ENCODE measurements around the gene MT1A.

The MT1A gene

DNA sequence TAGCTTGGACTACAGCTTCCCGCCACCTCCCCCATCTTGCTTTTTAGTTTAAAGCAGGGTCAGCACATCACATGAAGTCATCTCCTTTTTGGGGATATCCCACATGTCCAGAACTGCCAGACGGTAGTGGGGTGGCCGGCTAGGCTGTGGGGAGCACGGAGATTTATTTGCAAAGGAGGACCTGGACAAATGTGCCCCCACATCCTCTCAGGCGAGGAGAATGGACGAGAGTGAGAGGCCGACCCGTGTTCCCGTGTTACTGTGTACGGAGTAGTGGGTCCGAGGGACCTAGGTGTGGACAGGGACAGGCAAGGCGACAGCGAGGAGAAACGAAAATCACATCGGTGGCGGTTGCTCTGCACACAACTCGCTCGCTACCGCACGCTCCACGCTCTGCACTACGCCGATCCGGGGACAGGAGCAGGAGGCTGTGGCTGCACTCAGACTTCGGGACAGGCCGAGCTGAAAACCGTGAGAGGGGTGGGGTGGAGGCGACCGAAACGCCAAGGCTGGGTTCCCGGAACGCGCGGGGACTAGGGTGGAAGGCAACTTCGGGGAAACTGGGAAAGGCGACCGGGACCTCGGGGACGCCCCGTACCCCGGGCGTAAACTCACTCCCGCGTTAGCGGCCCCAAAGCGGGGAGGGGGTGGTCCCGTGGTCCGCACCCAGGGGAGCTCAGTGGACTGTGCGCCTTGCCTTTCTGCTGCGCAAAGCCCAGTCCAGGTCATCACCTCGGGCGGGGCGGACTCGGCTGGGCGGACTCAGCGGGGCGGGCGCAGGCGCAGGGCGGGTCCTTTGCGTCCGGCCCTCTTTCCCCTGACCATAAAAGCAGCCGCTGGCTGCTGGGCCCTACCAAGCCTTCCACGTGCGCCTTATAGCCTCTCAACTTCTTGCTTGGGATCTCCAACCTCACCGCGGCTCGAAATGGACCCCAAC is at the start of gene MT1A:
TSS of gene MT1A (plus strand) at position 853 of the 937 bp plus-strand sequence. CDS start at position 926, 73 bp downstream.
- no peak for DNase-seq

DNA sequence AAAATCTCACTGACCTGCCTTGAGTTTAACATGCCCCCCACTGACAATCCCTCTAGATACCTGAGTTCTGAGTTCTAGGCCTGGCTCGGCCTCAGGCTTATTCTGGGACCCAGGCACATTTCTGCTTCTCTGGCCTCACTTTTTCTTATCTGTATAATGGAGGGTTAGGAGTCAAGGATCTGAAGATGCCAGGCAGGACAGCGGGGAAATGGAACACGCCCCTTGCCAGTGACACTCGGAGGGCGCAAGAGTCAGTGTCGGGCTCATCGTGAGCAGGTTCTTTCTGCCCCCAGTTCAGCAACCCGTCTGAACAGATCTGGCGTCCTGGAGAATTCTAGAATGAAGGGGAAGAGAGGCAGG is 49.7 kb upstream of the MT1A start:
- DNase-seq = no peak

DNA sequence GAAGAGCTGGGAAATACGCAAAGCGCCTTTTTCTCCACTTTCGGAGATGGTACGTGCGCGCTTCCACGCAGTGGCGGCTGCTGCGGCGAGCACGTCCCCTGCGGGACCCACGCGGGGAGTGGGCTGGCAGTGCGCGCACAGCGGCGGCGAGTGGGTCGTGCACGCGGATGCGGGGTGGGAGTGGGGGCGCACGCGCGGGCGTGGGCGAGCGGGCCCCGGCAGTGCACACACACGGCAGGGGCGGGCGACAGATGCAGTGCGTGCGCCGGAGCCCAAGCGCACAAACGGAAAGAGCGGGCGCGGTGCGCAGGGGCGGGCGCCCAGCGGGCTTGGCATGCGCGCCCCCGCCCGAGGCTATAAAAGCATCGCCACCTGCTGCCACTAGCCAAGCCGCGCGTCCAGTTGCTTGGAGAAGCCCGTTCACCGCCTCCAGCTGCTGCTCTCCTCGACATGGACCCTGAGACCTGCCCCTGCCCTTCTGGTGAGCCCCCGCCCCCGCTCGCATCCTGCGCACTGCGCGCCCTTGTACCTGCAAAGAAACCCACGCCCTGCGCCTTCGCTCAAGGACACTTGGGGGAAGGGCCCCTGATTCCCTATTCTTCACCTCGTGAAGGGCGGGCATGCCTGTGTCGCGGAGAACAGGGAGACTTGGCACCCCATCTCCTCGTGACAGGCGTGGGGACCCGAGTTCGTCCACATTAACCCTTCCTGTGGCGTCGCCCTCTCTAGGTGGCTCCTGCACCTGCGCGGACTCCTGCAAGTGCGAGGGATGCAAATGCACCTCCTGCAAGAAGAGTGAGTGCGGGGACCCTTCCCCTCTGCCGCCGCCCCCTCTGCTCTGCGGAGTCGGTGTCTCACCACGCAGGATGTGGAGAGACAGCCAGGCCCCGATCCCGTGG is 49.1 kb upstream of the MT1A start, which contains the start of gene MT3:
TSS of gene MT3 (plus strand) at position 388 of the 899 bp plus-strand sequence. CDS start at position 451, 63 bp downstream.
- DNase-seq = no peak

DNA sequence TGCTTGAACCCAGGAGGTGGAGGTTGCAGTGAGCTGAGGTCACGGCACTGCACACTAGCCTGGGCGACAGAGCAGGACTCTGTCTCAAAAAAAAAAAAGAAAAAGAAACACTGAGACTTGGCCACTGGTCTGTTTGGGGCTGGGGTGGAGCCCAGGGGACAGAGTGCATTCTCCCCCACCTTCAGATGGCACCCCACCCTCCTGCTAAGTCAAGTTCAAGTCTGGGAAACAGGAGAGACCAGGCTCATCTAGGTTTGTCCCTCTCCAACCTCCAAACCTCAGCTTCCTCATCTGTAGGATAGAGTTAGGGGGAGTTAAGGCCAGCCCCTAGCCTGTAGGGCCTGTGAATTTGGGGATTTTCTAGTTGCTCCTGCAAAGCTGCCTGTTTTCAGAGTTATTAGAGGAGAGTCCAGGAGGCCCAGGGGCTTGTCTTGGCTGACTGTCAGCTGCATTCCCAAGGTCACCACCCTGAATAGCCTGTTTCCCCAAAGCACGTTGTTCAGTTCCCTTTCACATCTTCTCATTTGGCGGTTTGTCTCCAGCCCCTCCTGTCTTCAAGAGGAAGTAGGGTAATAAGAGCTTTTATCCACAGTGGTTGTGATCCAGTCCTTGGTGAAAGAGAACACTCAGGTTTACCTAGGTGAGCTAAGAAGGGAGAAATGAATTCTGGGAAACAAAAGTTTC is 46.9 kb upstream of the MT1A start:
- DNase-seq = no peak

DNA sequence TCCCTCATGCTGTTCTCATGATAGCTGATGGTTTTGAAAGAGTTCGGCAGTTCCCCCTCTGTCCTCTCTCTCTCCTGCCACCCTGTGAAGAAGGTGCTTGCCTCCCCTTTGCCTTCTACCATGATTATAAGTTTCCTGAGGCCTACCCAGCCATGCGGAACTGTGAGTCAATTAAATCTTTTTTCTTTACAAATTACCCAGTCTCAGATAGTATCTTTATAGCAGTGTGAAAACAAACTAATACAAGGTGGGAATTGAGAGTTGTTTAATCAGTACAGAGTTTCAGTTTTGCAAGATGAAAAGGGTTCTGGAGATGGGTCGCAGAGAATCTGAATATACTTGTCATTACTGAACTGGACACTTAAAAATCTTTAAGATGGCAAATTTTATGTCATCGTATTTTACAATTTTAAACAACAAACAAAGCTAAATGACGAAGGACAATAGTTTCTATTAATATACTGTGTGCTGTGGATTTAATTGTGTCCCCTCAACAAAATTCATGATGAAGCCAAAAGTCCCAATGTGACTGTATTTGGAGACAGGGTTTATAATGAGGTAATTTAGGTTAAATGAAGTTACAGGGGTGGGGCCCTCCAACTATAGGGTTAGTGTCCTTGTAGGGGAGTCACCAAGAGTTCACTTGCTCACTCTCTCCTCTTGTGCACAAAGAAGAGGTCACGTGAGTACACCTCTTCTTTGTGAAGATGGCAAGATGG is 44.7 kb upstream of the MT1A start:
- DNase-seq = no peak

DNA sequence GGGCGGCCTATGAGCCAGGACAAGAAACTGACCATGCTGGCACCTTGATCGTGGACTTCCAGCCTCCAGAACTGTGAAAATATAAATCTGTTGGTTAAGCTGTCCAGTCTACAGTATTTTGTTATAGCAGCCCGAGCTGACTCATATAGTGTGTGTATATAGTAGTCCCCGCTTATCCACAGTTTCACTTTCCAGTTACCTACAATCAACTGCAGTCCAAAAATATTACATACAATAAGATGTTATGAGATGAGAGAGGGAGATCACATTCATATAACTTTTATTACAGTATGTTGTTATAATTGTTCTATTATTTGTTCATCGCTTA is 44.2 kb upstream of the MT1A start:
- DNase-seq = no peak

DNA sequence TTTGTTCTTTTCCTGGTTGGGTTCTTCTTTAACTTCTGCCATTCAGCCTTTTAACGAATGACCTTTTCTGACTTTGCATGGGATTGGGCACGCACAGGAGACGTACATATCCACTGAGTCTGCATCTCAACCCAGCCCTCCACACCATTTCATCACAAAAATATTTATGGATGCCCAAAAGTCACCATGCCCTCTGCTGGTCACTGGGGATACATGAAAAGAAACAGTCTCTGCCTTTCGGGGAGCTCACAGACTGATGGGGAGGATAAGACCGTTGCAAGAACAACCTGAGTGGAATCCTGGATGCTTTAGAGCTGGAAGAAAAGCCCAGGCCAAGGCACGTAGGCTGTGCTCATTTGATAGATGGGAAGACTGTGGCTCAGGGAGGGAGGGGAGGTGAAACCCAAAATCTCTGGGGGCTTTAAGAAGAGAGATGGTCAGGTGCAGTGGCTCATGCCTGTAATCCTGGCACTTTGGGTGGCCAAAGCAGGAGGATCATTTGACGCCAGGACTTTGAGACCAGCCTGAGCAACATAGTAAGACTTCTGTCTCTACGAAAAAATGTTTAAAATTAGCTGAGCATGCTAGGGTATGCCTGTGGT is 38.0 kb upstream of the MT1A start:
- peak; percentile 5 for DNase-seq

DNA sequence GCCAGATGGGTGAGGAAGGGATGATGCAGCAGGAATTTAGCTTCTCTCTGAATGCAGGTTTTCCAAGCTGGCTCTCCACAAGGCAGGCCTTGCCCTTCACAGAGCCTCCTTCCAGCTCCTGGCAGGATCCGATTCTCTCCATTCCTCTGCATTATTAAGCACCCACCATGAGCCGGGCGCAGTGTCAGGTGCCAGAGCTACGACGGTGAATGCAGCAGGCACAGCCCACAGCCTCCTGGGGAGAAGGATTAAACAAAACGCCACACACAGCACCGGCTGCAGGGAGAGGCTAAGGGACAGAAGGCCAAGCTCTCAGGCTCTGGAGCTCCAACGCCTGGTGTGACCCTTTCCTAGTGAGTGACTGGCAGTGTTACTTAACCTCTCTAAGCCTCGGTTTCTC is 37.1 kb upstream of the MT1A start:
- no peak for DNase-seq

DNA sequence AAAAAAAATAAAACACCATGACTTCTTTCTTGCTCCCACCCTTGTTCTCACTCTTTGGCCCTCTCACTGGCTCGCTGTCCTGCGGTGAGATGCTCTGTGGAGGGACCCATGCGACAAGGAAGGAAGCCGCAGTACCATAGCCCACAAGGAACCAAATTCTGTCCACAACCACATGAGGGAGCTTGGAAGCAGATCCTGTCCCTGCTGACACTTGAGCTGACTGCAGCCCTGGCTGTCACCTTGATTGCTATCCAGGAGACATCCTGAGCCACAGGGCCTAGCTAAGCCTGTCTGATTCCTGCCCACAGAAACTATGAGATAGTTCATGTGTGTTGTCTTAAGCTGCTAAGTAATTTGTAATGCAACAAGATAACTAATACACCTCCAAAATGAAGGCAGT is 34.9 kb upstream of the MT1A start:
- DNase-seq = no peak

DNA sequence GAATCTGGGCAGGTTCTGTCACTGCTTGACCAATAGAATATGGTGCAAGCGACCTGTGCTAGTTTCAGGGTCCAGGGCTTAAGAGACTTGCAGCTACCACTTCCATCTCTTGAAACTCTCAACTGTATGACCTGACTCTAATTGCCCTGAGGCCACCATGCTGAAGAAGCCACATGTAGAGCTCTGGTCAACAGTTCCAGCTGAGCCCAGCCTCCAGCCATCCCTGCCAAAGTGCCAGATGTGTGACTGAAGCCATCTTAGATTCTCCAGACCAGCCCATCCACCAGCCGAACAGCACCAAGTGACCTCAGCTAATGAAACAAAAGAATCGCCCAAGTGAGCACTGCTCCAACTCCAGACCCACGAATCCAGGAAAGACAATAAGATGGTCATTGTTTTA is 33.5 kb upstream of the MT1A start:
- no peak for DNase-seq

DNA sequence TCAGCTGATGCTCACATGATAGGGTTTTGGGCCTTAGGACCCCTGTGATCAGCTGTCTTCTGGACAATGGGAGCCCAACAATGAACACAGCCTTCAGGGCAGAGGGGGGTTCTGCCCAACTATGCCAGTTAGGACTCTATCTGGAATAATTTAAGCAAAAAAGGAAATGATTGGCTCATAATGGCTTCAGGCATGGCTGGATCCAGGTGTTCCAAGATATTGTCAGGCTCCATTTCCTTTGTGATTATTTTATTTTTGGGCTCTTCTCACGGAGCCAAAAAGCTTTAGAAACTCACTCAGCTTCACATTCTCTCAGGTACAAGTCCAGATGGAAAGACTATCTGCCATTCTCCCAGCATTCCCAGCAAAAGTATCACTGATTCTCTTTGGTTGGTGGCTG is 33.0 kb upstream of the MT1A start:
- no peak for DNase-seq

DNA sequence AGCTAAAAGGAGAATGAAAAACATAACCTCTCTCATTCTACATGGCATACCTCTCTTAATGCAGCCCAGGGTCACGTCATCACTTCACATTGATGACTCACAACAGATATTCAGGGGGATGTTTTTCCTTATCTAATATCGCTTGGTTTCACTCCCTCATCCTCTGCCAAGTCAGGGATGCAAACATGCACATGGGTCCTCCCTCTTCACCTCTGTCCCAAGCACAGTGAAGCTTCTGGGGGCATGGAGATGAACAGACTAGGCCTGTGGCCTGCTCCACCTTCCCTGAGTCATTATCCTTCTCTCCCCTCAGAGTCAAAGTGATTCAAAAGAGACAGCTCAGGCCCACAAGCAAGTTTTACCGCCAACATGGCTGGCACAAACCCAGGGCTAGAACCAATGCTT is 32.4 kb upstream of the MT1A start:
- no peak for DNase-seq

DNA sequence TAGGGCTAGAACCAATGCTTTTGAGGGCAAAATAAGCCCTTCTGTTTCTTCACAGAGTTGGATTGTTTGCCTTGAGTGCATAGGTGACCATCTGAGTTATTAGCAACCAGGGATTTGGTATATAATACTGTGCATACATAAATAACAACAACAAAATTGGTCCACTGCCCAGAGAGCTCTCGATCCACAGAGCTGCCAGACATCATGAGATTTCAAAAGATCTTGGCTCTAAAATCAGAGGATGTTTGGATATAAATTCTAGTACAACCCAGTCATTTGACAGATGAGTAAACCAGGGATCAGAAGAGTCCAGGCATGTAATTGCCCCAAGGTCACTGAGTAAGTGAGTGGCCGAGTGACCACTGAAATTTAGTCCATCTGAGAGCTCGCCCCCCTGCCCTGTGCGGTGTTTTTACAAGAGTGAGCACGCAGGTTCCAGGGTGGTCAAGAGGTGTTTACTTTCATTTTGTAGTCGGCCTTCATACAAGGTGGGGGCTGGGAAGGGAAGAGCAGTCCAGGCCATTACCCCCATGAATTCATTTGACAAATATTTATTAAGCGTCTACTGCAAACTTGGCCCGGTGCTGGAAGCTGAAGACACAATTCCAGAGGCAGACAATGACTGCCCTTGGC is 31.9 kb upstream of the MT1A start:
- no peak for DNase-seq

DNA sequence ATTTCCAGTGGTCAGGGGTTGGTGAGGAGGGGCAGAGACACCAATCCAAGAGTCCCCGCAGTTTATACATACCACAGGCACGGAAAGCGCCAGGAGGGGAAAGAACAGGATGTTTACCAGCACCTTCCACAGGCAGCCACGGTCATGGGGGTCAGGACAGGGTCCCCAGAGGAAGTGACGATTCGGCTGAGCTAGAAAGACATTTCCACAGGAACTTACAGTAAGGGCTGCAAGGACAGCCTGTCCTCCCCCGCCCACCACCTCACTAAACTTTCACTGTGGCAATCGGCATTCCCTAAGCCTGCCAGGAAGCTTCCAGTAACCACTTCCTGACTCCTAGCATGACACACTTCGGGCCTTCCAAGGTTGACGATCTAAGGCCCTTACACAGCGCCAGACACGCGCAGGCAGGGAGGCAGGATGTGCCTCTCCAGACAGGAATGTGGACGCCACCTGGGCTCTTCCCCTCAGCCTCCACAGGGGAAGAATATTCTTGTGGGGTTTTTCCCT is 31.3 kb upstream of the MT1A start:
- no peak for DNase-seq

DNA sequence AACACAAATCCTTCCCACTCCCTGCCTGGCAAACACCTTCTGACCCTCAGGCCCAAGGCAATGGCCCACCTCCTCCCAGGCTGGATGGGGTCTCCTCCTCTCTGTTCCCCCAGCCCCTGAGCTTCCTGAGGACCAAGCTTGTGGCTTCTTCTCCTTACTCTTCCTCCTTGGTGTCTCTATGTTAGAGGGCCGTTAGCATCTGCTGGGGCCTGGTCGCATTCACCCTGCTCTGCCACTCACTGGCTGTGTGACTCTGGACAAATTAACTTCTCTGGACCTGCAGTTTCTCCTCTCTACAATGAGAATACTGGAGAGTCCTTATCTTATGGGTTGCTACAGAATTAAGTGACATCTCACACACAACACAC is 30.8 kb upstream of the MT1A start:
- no peak for DNase-seq

DNA sequence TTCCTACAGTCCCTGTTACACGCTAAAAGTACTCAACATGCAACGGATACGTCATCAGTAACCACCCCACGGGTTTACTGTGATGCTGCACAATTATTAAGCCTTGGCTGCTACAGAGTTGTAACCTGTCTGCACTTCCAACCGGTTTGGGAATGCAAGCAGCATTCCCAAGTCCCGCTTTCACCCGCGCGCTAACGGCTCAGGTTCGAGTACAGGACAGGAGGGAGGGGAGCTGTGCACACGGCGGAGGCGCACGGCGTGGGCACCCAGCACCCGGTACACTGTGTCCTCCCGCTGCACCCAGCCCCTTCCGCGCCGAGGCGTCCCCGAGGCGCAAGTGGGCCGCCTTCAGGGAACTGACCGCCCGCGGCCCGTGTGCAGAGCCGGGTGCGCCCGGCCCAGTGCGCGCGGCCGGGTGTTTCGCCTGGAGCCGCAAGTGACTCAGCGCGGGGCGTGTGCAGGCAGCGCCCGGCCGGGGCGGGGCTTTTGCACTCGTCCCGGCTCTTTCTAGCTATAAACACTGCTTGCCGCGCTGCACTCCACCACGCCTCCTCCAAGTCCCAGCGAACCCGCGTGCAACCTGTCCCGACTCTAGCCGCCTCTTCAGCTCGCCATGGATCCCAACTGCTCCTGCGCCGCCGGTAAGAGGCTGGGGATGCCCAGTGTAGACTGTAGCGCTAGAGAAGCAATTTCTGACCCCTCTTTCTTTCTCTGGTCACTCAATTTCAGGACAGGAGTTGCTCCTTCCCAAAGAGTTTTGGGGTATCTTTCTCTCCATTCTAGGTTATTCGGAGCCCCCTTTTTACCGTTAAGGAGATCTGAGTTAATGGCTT is 30.2 kb upstream of the MT1A start, which contains the start of gene MT2A:
TSS of gene MT2A (plus strand) at position 542 of the 833 bp plus-strand sequence. CDS start at position 614, 72 bp downstream.
- peak; percentile 81 for DNase-seq

DNA sequence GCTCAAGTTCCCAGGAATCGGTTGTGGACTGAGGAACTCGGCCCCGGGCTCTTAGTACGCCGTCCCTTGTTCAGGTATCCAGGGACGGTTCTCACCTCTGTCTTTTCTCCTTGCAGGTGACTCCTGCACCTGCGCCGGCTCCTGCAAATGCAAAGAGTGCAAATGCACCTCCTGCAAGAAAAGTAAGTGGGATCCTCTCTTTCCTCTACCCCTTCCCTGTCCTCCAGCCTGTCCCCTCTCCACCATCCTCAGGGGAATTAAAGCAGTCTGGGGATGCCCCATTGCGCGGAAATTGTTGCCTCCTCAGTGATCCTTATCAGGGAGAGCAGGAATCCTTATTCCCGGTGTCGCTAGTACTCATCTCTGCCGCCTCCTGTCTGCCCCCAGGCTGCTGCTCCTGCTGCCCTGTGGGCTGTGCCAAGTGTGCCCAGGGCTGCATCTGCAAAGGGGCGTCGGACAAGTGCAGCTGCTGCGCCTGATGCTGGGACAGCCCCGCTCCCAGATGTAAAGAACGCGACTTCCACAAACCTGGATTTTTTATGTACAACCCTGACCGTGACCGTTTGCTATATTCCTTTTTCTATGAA is 29.5 kb upstream of the MT1A start:
- no peak for DNase-seq

DNA sequence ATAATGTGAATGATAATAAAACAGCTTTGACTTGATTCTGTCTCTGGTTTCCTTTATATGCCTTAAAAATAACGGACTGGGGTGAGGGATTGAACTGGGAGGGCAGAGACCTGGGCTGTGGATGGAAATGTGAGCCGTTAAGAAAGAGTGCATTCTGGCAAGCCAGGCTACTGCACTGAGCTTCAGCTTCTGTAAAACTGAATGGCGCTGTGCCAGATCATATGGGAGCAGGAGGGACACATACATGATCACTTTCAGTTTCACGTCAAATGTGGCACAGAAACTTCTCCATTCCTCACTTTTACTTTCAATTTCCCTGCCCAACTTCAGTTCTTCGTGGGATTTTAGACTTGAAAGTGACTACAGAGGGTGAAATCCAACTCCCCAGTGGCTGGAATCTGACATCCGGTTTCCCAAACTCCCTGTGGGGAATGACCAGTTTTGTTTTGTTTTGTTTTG is 29.0 kb upstream of the MT1A start:
- peak; percentile 16 for DNase-seq

DNA sequence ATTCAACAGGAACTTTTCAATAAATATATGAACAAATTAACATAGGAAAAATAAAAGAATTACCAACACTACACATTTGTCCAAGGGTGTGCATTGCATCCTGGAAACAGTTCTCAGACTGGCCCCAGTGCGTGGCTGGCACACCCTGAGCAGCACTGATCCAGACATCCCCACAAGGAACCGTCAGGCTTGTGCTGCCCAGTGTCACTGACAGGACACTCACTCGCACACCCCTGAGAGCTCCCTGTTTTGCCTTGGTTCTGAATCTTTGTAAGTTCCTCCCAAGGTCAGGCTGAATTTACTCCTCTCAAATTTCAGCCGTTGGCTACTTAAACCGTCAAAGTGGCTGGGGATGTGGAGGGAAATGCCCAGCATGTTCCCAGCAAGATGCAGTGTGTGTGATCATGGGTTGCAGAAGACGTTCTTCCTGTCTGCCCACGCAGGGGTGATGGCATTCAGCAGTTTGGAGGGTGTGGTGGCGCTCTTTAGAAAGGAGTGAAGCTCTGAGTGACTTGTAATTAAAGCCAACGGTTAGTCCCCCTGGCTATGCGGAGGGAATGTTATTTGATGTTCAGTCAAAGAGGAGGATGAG is 28.4 kb upstream of the MT1A start:
- DNase-seq = no peak

Measured in NK-92 treated with Interleukin-12 subunit alpha and Interleukin-12 subunit beta, amount 100 ng/mL, for 24 hours (cell line).